NCI-H345 treated with DMSO at 0.1 percent for 48 hours (cell line): Measurements from ENCODE around the gene DIPK1A.
"Not testable (repeated sequence)": the region's sequence is repeated elsewhere in the genome, so short reads cannot be mapped to it uniquely, and the experiment has no call there.

Experiments
- DNase-seq: peaks from one replicate; lab custom pipeline; 2025; ENCODE audit not compliant: unreplicated experiment; lab: John Stamatoyannopoulos, UW

DIPK1A gene

GRCh38 chr1:92921031-92922023 is 39.9 kb downstream of the DIPK1A start:
- DNase-seq: no peak

GRCh38 chr1:92916899-92917298 is 44.4 kb downstream of the DIPK1A start:
- DNase-seq: no peak

- no peak for DNase-seq
These were observed 45.7 kb downstream of the DIPK1A start for GRCh38 chr1:92915547-92915946.

GRCh38 chr1:92913093-92913819 is 48.0 kb downstream of the DIPK1A start:
- DNase-seq: no peak

GRCh38 chr1:92910081-92910480 is 51.2 kb downstream of the DIPK1A start:
- DNase-seq: no peak

GRCh38 chr1:92909321-92909720 is 51.9 kb downstream of the DIPK1A start:
- DNase-seq: no peak

GRCh38 chr1:92907949-92908684 is 53.1 kb downstream of the DIPK1A start:
- no peak for DNase-seq

- DNase-seq: no peak
These were observed 57.5 kb downstream of the DIPK1A start for GRCh38 chr1:92903765-92904164.

GRCh38 chr1:92902406-92902744 is 58.9 kb downstream of the DIPK1A start:
- no peak for DNase-seq

- peak; percentile 75 for DNase-seq
These were observed 59.4 kb downstream of the DIPK1A start for GRCh38 chr1:92901699-92902405.

GRCh38 chr1:92901126-92901525 is 60.1 kb downstream of the DIPK1A start:
- DNase-seq: no peak

- no peak for DNase-seq
These were observed 60.7 kb downstream of the DIPK1A start for GRCh38 chr1:92900539-92900938.

GRCh38 chr1:92899780-92900179 is 61.5 kb downstream of the DIPK1A start:
- DNase-seq: no peak

GRCh38 chr1:92898053-92898452 is 63.2 kb downstream of the DIPK1A start:
- not testable (repeated sequence) for DNase-seq

- DNase-seq: no peak
These were observed 73.8 kb downstream of the DIPK1A start for GRCh38 chr1:92887465-92887864.

GRCh38 chr1:92886886-92887419 is 74.3 kb downstream of the DIPK1A start:
- peak; percentile 65 for DNase-seq

- DNase-seq: no peak
These were observed 77.1 kb downstream of the DIPK1A start for GRCh38 chr1:92884195-92884594.

- no peak for DNase-seq
These were observed 78.0 kb downstream of the DIPK1A start for GRCh38 chr1:92883297-92883696.

- no peak for DNase-seq
These were observed 78.4 kb downstream of the DIPK1A start for GRCh38 chr1:92882819-92883218.

- DNase-seq: no peak
These were observed 79.9 kb downstream of the DIPK1A start for GRCh38 chr1:92881391-92881790.
